Breast epithelium (tissue), 4 donors: ENCODE data around the gene PPM1L. TPM values are rescaled to one million over a fixed set of nuclear protein-coding genes. Genes with fewer than 3 reads are reported as not detected.
A peak's percentile ranks its signal among the peaks of the same experiment; 100 is the strongest.

Experiments used
- DNase-seq, 2 donors: peaks; one replicate each; pipeline ENCODE4 v3.0.0-alpha.2; 2019; ENCODE audit warnings: low spot score in 2 of 2
- H3K27ac ChIP-seq, 2 donors: fragments of 200-600 bp; sonication (generic) in 1 of 2; one replicate each; pipeline ENCODE4 v1.5.1; 2016 to 2019; ENCODE audit warnings: mild to moderate bottlenecking in 1 of 2
- H3K27me3 ChIP-seq, 2 donors: fragments of 200-600 bp; sonication (generic) in 1 of 2; one replicate each; pipeline versions ENCODE4 v1.5.1 to v1.6.0; 2017 to 2019; ENCODE audit warnings: control low read depth in 1 of 2, mild to moderate bottlenecking in 1 of 2
- H3K36me3 ChIP-seq: fragments of 200-600 bp; one replicate; pipeline ENCODE4 v1.5.1; 2019
- H3K4me1 ChIP-seq, 2 donors: fragments of 200-600 bp; sonication (generic); one replicate each; pipeline ENCODE4 v1.5.1; 2016 to 2019; ENCODE audit warnings: control low read depth in 1 of 2
- H3K4me3 ChIP-seq, 3 donors: fragments of 200-600 bp; sonication (generic); 1 replicate in 2 of 3; 2 replicates in 1 of 3; pipeline ENCODE4 v1.5.1; 2016 to 2019; ENCODE audit warnings: mild to moderate bottlenecking in 3 of 3, moderate library complexity in 2 of 3
- H3K9me3 ChIP-seq, 2 donors: fragments of 200-600 bp; sonication (generic) in 1 of 2; one replicate each; pipeline ENCODE4 v1.5.1; 2016 to 2019; ENCODE audit warnings: control low read depth in 1 of 2
- CTCF ChIP-seq, 3 donors: fragments of 450-650 bp; IDR thresholded peaks; one replicate each; pipeline ENCODE4 v1.5.1; 2016 to 2017; ENCODE audit warnings: antibody characterized with exemption in 3 of 3, mild to moderate bottlenecking in 3 of 3, moderate library complexity in 3 of 3
- POLR2A ChIP-seq: fragments of 450-650 bp; IDR thresholded peaks from one replicate; pipeline ENCODE4 v1.6.1; 2016; ENCODE audit warnings: antibody characterized with exemption, mild to moderate bottlenecking, moderate library complexity
- POLR2AphosphoS5 ChIP-seq, 3 donors: sonication (generic); formaldehyde crosslinking; IDR thresholded peaks; one replicate each; pipeline ENCODE4 v1.6.1; 2017; ENCODE audit warnings: antibody characterized with exemption in 3 of 3
- intact Hi-C: fragments of 100-400 bp; cut with DNase I; formaldehyde crosslinking; loops from one replicate; pipeline ENCODE4 v1.15.1; 2023; ENCODE audit warnings: low total_unique reads
- total RNA-seq, 3 donors: library from RNA; depleted of rRNA; stranded (reverse); fragments of >200 nt; gene quantifications; one replicate each; pipeline ENCODE4 v1.1.0, GENCODE V29; 2016

Gene PPM1L
- total RNA-seq, 3 donors from 2014 or later: 12.8 to 136 (median 24.6) TPM

GRCh38 chr3:161093895-161094294 lies 337.9 kb downstream of the PPM1L start:
- intact Hi-C loops: no loop called here
- DNase-seq: no peak
- no peaks in the 10 kb centered on the region for H3K4me1 ChIP-seq
- H3K36me3 ChIP-seq: no peaks in the 10 kb centered on the region
- TF ChIP-seq POLR2AphosphoS5 (IDR thresholded peaks at IDR 0.05) (no peak), CTCF (IDR thresholded peaks at IDR 0.05) (no peak), POLR2A (no peak)
- H3K4me3 ChIP-seq: no peak overlapping the region
- no peaks in the 10 kb centered on the region for H3K27me3 ChIP-seq
- no peaks in the 10 kb centered on the region for H3K9me3 ChIP-seq
- H3K27ac ChIP-seq: no peak overlapping the region

- Histone ChIP-seq H3K4me1 (no peaks in the 10 kb centered on the region), H3K27ac (no peak overlapping the region), H3K36me3 (peaks cover 8% of the 10 kb centered on the region), H3K27me3 (no peaks in the 10 kb centered on the region), H3K9me3 (no peaks in the 10 kb centered on the region), H3K4me3 (no peak overlapping the region)
- TF ChIP-seq POLR2A: no peak
- no peak for TF ChIP-seq CTCF (IDR thresholded peaks at IDR 0.05)
- TF ChIP-seq POLR2AphosphoS5 (IDR thresholded peaks at IDR 0.05): no peak
- intact Hi-C loops: no loop called here
- DNase-seq: no peak
Measured at GRCh38 chr3:161096771-161097367, 340.8 kb downstream of the PPM1L start.

- Histone ChIP-seq H3K27me3 (no peaks in the 10 kb centered on the region), H3K4me1 (no peaks in the 10 kb centered on the region), H3K9me3 (no peaks in the 10 kb centered on the region), H3K4me3 (no peak overlapping the region), H3K27ac (no peak overlapping the region), H3K36me3 (peaks cover 8% of the 10 kb centered on the region)
- TF ChIP-seq POLR2AphosphoS5 (IDR thresholded peaks at IDR 0.05) (no peak), POLR2A (no peak)
- intact Hi-C loops: no loop called here
- no peak for DNase-seq
Measured at GRCh38 chr3:161100994-161101393, 345.0 kb downstream of the PPM1L start.

GRCh38 chr3:161101609-161102008 lies 345.6 kb downstream of the PPM1L start:
- Histone ChIP-seq H3K9me3 (no peaks in the 10 kb centered on the region), H3K27me3 (no peaks in the 10 kb centered on the region), H3K36me3 (peaks cover 8% of the 10 kb centered on the region), H3K4me3 (no peak overlapping the region), H3K4me1 (no peaks in the 10 kb centered on the region), H3K27ac (no peak overlapping the region)
- no peak for DNase-seq
- TF ChIP-seq POLR2A: no peak
- intact Hi-C loops: no loop called here

- no peaks in the 10 kb centered on the region for H3K27me3 ChIP-seq
- TF ChIP-seq POLR2AphosphoS5 (IDR thresholded peaks at IDR 0.05) (no peak), POLR2A (no peak), CTCF (IDR thresholded peaks at IDR 0.05) (no peak)
- peak overlapping the region in 1 of 2 donors; percentile 79 for H3K27ac ChIP-seq
- intact Hi-C loops: no loop called here
- H3K4me1 ChIP-seq: no peaks in the 10 kb centered on the region
- H3K36me3 ChIP-seq: peaks cover 8% of the 10 kb centered on the region
- H3K4me3 ChIP-seq: peak overlapping the region; percentile 84 to 88 (median 85)
- no peak for DNase-seq
- H3K9me3 ChIP-seq: no peaks in the 10 kb centered on the region
Measured at GRCh38 chr3:161103776-161104385, 347.9 kb downstream of the PPM1L start.
